ENCODE results near the gene PSMB9. TPM values are rescaled to one million over a fixed set of nuclear protein-coding genes. Genes with fewer than 3 reads are reported as not detected.

Gene PSMB9
- total RNA-seq, 2 donors from 2014 or later: 4.6 to 14.5 TPM

DNA sequence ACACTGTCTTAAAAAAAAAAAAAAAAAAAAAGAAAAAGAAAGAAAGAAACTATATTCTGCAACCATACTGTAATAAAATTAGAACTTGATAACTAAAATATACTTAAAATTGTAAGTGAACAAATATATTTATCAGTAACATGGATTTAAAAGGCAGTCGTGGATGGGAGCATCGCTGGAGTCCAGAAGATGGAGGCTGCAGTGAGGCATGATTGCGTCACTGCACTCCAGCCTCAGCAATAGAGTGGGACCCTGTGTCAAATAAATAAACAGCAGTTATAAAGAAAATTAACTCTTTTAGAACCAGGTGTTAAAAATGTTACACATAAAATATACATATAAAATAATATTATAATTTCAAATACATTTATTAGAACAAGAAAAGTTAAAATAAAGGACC, 8.7 kb downstream of the PSMB9 start:
- H3K27me3 ChIP-seq: no peaks in the 10 kb centered on the region
- ATAC-seq: no peak
- no peaks in the 10 kb centered on the region for H3K36me3 ChIP-seq (replicated peaks in 1 of 2; ENCODE audit: insufficient read depth in 1 of 2, low read depth in 2 of 2)
- TF ChIP-seq, protein P1, sequence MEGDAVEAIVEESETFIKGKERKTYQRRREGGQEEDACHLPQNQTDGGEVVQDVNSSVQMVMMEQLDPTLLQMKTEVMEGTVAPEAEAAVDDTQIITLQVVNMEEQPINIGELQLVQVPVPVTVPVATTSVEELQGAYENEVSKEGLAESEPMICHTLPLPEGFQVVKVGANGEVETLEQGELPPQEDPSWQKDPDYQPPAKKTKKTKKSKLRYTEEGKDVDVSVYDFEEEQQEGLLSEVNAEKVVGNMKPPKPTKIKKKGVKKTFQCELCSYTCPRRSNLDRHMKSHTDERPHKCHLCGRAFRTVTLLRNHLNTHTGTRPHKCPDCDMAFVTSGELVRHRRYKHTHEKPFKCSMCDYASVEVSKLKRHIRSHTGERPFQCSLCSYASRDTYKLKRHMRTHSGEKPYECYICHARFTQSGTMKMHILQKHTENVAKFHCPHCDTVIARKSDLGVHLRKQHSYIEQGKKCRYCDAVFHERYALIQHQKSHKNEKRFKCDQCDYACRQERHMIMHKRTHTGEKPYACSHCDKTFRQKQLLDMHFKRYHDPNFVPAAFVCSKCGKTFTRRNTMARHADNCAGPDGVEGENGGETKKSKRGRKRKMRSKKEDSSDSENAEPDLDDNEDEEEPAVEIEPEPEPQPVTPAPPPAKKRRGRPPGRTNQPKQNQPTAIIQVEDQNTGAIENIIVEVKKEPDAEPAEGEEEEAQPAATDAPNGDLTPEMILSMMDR (IDR thresholded peaks at IDR 0.05): no peak
- TF ChIP-seq POLR2A (IDR thresholded peaks at IDR 0.05): no peak
- H3K27ac ChIP-seq: no peak overlapping the region
- no peaks in the 10 kb centered on the region for H3K4me1 ChIP-seq
- H3K4me3 ChIP-seq: no peak overlapping the region
- no peaks in the 10 kb centered on the region for H3K9me3 ChIP-seq
- 69 to 72% methylated on average over 3 of the region's 3 CpGs for WGBS, 2 donors
- DNase-seq: no peak
- intact Hi-C loops (cut with DNase I): no loop called here

DNA sequence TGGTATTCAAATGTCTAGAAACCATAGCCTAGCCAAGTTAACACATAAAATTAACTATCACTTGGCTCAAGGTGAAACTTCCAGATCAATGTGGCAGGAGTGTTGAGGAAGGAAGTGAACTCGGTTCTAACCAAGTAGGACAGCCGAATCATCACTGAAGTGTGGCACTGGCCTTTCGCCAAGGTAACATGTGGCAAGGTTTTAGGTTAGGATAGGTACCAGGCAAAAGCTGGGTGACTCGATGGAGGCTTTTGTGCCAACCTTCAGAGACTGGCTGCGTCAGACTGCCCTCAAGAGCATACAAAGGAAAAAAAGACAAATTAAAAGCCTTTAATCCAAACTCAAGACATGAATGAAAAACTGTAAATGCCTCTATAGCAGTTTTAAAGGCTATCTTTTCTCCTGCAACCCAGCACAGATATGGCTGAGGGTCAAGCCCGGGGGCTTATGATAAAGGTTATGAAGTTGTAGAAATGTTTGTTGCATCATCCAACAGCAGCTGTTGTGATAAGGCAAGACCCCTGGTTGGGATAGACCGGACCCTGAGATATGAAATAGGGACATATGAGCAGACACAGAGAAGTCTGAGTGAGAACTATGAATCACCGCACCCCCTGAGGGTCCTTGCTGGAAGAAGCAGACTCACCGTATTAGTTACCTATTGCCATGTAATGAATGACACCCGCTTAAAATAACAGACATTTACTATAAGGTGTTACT, 11.9 kb downstream of the PSMB9 start:
- Histone ChIP-seq H3K27ac (no peak overlapping the region), H3K27me3 (no peaks in the 10 kb centered on the region), H3K9me3 (no peaks in the 10 kb centered on the region), H3K36me3 (replicated peaks in 1 of 2; ENCODE audit: insufficient read depth in 1 of 2, low read depth in 2 of 2) (no peaks in the 10 kb centered on the region), H3K4me3 (no peak overlapping the region), H3K4me1 (no peaks in the 10 kb centered on the region)
- ATAC-seq (no peak), DNase-seq (no peak)
- no peak for TF ChIP-seq POLR2A (IDR thresholded peaks at IDR 0.05)
- TF ChIP-seq, protein P1 (IDR thresholded peaks at IDR 0.05): no peak
- intact Hi-C loops (cut with DNase I): loop anchor here (5.0 kb wide), 1 partner anchor 34 kb away; no protein-coding TSS in a partner anchor
- 43 to 51% methylated on average over 10 of the region's 10 CpGs for WGBS, 2 donors

DNA sequence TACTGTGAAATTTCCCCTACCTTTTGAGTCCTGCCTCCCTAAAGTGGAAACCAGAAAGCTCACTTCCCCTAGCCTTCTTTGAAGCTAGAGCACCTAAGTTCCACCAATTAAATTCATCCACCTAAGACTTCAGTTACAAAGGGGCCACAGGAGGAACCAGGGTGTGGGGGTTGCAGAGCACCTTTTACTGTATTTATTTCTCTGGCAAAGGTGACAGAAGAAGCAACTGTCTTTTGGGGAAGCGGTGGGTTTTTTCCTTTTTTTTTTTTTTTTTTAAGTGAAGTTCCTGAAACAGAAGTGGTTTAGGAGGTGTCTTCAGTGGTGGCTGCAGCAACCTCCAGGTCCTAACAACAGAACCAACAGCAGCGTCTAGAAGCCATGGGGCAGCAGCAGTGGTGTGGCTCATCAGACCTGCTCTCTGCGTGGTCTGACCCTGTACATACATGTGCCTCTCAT, 13.1 kb downstream of the PSMB9 start:
- TF ChIP-seq, protein P1 (IDR thresholded peaks at IDR 0.05): no peak
- no peak for TF ChIP-seq POLR2A (IDR thresholded peaks at IDR 0.05)
- Histone ChIP-seq H3K4me3 (no peak overlapping the region), H3K4me1 (no peaks in the 10 kb centered on the region), H3K27me3 (no peaks in the 10 kb centered on the region), H3K27ac (no peak overlapping the region), H3K9me3 (no peaks in the 10 kb centered on the region), H3K36me3 (replicated peaks in 1 of 2; ENCODE audit: insufficient read depth in 1 of 2, low read depth in 2 of 2) (no peaks in the 10 kb centered on the region)
- DNase-seq (no peak), ATAC-seq (no peak)
- WGBS, 2 donors: 49 to 54% methylated on average over 3 of the region's 3 CpGs
- intact Hi-C loops (cut with DNase I): loop anchor here (5.0 kb wide), 1 partner anchor 35 kb away; no protein-coding TSS in a partner anchor

DNA sequence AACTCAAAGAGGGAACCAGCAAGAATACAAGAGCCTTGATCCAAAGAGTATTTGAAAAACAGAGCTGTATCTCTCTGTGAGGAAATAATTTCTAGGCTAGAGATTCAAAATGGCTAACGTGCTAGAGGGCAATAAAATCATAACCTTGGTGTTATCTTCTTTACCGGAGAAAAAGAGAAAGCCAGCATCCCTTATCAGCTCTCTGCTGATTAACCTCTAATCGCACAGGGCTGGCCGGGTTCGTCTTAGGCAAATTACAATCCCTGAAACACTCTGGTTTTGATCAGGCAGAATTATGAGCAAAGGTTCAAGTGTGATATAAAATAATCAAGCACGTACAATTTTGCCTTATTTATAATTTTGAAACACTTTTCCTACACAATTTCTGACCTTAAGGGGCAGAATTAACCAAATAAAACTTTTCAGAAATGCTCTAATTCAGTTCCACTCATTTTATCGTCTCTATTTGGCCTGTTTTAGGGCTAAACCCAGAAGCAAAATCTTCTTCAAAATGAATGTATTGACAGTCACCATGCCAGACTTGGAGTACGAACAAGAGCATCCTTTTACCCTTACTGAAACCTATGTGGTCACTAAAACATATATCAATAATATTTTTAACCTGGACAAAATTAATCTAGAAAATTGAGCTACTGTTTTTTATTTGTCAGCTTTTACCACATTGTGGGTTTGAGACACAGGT, 13.7 kb downstream of the PSMB9 start:
- Histone ChIP-seq H3K4me1 (no peaks in the 10 kb centered on the region), H3K36me3 (replicated peaks in 1 of 2; ENCODE audit: insufficient read depth in 1 of 2, low read depth in 2 of 2) (no peaks in the 10 kb centered on the region), H3K4me3 (no peak overlapping the region), H3K27me3 (no peaks in the 10 kb centered on the region), H3K9me3 (no peaks in the 10 kb centered on the region), H3K27ac (no peak overlapping the region)
- no peak for ATAC-seq
- intact Hi-C loops (cut with DNase I): loop anchor here (5.0 kb wide), 1 partner anchor 35 kb away; no protein-coding TSS in a partner anchor
- 16 to 19% methylated on average over 8 of the region's 8 CpGs for WGBS, 2 donors
- TF ChIP-seq, protein P1 (IDR thresholded peaks at IDR 0.05): no peak
- no peak for TF ChIP-seq POLR2A (IDR thresholded peaks at IDR 0.05)
- no peak for DNase-seq
